Stomach (tissue), 9 donors: ENCODE results near the gene HCFC1. TPM values are rescaled to one million over a fixed set of nuclear protein-coding genes. Genes with fewer than 3 reads are reported as not detected.

ENCODE experiments used
- DNase-seq, 2 donors: peaks; one replicate each; pipeline versions ENCODE4 v3.0.0 to v3.0.0-alpha.2; 2013 to 2019
- H3K27ac ChIP-seq, 5 donors: fragments of 200-600 bp in 4 of 5; sonication (generic) in 4 of 5; one replicate each; pipeline ENCODE4 v1.5.1; 2013 to 2019; ENCODE audit warnings: mild to moderate bottlenecking in 1 of 5, moderate library complexity in 1 of 5
- H3K27me3 ChIP-seq, 3 donors: fragments of 200-600 bp; sonication (generic); one replicate each; pipeline ENCODE4 v1.5.1; 2017 to 2019; ENCODE audit warnings: mixed run types in 1 of 3
- H3K36me3 ChIP-seq, 4 donors: fragments of 200-600 bp; sonication (generic); 1 replicate in 3 of 4; 2 replicates in 1 of 4; pipeline ENCODE4 v1.5.1; 2016 to 2019
- H3K4me1 ChIP-seq, 4 donors: fragments of 200-600 bp; sonication (generic); one replicate each; pipeline ENCODE4 v1.5.1; 2016 to 2019
- H3K4me3 ChIP-seq, 4 donors: fragments of 200-600 bp; sonication (generic) in 3 of 4; one replicate each; pipeline ENCODE4 v1.5.1; 2016 to 2019; ENCODE audit warnings: mild to moderate bottlenecking in 1 of 4
- H3K9me3 ChIP-seq, 4 donors: fragments of 200-600 bp; sonication (generic); one replicate each; pipeline ENCODE4 v1.5.1; 2016 to 2019
- EP300 ChIP-seq: sonication (generic); formaldehyde crosslinking; IDR thresholded peaks from one replicate; pipeline ENCODE4 v1.6.1; 2017; ENCODE audit warnings: antibody characterized with exemption
- POLR2A ChIP-seq, 4 donors: fragments of 450-650 bp; IDR thresholded peaks; one replicate each; pipeline ENCODE4 v1.6.1; 2016; ENCODE audit warnings: antibody characterized with exemption in 4 of 4, control low read depth in 2 of 4, mild to moderate bottlenecking in 1 of 4, moderate library complexity in 1 of 4
- POLR2AphosphoS5 ChIP-seq, 3 donors: sonication (generic); formaldehyde crosslinking; IDR thresholded peaks; one replicate each; pipeline ENCODE4 v1.6.1; 2016; ENCODE audit warnings: antibody characterized with exemption in 3 of 3
- WGBS, 5 donors: extraction: QIAGEN DNeasy Blood & Tissue Kit in 3 of 5; methylation state at CpG; one replicate each; pipeline versions ENCODE4 v1.1.5 to v1.1.7; 2013 to 2018; 5-methylcytosine and 5-hydroxymethylcytosine counted together
- intact Hi-C: fragments of 100-400 bp; cut with DNase I; formaldehyde crosslinking; loops from one replicate; pipeline ENCODE4 v1.15.1; 2023; ENCODE audit warnings: low total_unique reads
- polyA plus RNA-seq, 3 donors: library from polyadenylated mRNA; stranded (reverse); fragments of 200-250 nt; gene quantifications; one replicate each; pipeline ENCODE4 v1.2.3, GENCODE V29; 2013
- total RNA-seq, 5 donors: library from RNA; depleted of rRNA; stranded (reverse); fragments of >200 nt; gene quantifications; one replicate each; pipeline versions ENCODE4 v1.1.0 to v1.2.3, GENCODE V29; 2014 to 2016
- TF ChIP-seq, protein P1 (sequence below), 7 experiments: fragments of 450-650 bp in 4 of 7; fragments of 200-600 bp in 3 of 7; sonication (generic) in 3 of 7; IDR thresholded peaks; one replicate each; pipeline ENCODE4 v1.5.1; 2016 to 2019; ENCODE audit warnings: antibody characterized with exemption in 7 of 7, control low read depth in 2 of 7, mild to moderate bottlenecking in 1 of 7
- donor health status: healthy with polysubstance abuse.
- donor health status: Bipolar disorder and iron deficiency.
- donor health status: healthy.

The HCFC1 gene
- total and polyA plus RNA-seq, 8 donors: 9.0 to 61.6 (median 17.8) TPM

DNA sequence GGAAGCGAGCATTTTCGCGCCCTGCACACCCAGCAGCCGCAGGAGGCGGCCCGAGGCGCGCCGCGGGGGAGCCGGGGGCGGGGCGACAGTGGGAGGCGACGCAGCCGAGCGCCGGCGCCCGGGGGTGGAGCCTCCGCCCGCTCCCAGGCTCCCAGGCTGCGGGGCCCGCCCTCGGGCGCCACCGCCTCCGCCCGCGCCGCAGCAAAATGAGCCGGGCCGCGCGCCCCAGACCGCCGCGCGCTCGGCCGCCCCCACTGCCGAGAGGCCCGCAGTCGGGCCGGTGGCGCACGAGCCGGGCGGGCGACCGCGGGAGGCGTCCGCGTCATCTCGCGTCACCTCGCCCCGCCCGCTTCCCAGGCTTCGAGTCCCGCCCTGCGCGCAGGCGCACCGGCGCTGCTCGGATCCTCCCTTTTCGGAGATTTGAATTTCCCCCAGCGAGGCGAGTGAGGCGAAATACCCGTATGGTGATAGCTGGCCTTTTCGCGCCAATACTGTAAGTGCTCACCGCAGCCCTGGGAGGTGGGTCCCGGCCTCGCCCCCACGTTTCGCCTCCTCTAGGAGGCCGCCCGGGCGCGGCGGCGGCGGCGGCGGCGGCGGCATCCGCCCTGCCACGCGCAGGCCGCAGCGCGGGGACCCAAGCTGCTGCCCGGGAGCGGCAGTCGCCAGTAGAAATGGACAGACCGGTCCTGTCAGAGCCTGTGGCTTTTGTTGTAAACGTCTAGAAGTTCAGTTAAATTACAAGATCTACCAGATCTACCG, 929 bp upstream of the HCFC1 start, which contains the start of gene TMEM187:
TSS of gene TMEM187 (plus strand) at position 387 of the 759 bp plus-strand sequence. CDS start 9,309 bp downstream, outside the sequence.
- Histone ChIP-seq H3K27ac (peak within 1 kb of the TSS; percentile 96 to 99 (median 99)), H3K36me3 (no peaks in the 10 kb centered on the region), H3K27me3 (no peaks in the 10 kb centered on the region), H3K4me1 (peaks cover 31 to 50% (median 42%) of the 10 kb centered on the region in 4 donors), H3K4me3 (peak within 1 kb of the TSS; percentile 77 to 90 (median 84)), H3K9me3 (no peaks in the 10 kb centered on the region)
- DNase-seq: peak; percentile 88 to 96
- TF ChIP-seq POLR2AphosphoS5 (IDR thresholded peaks at IDR 0.05) (peak; percentile 14 to 61 (median 36)), POLR2A (IDR thresholded peaks at IDR 0.05) (no peak)
- intact Hi-C loops: no loop called here
- WGBS, 5 donors: 0 to 14% (median 4%) methylated on average over 5 to 77 of the region's 103 CpGs

DNA sequence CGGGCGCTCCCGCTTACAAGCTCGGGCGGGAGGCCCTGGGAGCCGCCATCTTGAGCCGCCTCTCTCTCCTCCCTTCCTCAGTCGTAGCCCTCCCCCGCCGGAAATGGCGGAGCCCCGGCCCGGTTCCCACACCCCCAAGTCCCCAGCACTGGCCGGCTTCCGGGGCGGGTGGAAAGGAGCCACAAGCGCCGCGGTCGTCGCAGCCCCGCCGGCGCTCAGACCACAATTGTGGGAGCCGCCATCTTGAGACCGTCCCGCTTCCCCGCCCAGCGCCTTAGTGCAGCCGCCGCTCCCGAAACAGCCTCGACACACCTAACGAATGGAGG, 531 bp downstream of the HCFC1 start:
- Histone ChIP-seq H3K27me3 (no peaks in the 10 kb centered on the region), H3K36me3 (no peaks in the 10 kb centered on the region), H3K27ac (peak overlapping the region; percentile 96 to 99 (median 99)), H3K4me3 (peak overlapping the region; percentile 77 to 90 (median 84)), H3K9me3 (no peaks in the 10 kb centered on the region), H3K4me1 (peaks cover 45 to 64% (median 57%) of the 10 kb centered on the region in 4 donors)
- WGBS, 5 donors: 0 to 8% (median 6%) methylated on average over 25 to 34 of the region's 34 CpGs; no CpG with 5 or more reads in 1 of the 5 donors
- intact Hi-C loops: no loop called here
- peak; percentile 91 to 97 for DNase-seq
- TF ChIP-seq EP300 (no peak), POLR2AphosphoS5 (IDR thresholded peaks at IDR 0.05) (peak; percentile 13 to 60 (median 58)), POLR2A (IDR thresholded peaks at IDR 0.05) (peak in 1 of 4 donors; percentile 41)
- TF ChIP-seq, protein P1, sequence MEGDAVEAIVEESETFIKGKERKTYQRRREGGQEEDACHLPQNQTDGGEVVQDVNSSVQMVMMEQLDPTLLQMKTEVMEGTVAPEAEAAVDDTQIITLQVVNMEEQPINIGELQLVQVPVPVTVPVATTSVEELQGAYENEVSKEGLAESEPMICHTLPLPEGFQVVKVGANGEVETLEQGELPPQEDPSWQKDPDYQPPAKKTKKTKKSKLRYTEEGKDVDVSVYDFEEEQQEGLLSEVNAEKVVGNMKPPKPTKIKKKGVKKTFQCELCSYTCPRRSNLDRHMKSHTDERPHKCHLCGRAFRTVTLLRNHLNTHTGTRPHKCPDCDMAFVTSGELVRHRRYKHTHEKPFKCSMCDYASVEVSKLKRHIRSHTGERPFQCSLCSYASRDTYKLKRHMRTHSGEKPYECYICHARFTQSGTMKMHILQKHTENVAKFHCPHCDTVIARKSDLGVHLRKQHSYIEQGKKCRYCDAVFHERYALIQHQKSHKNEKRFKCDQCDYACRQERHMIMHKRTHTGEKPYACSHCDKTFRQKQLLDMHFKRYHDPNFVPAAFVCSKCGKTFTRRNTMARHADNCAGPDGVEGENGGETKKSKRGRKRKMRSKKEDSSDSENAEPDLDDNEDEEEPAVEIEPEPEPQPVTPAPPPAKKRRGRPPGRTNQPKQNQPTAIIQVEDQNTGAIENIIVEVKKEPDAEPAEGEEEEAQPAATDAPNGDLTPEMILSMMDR (IDR thresholded peaks at IDR 0.05): no peak

DNA sequence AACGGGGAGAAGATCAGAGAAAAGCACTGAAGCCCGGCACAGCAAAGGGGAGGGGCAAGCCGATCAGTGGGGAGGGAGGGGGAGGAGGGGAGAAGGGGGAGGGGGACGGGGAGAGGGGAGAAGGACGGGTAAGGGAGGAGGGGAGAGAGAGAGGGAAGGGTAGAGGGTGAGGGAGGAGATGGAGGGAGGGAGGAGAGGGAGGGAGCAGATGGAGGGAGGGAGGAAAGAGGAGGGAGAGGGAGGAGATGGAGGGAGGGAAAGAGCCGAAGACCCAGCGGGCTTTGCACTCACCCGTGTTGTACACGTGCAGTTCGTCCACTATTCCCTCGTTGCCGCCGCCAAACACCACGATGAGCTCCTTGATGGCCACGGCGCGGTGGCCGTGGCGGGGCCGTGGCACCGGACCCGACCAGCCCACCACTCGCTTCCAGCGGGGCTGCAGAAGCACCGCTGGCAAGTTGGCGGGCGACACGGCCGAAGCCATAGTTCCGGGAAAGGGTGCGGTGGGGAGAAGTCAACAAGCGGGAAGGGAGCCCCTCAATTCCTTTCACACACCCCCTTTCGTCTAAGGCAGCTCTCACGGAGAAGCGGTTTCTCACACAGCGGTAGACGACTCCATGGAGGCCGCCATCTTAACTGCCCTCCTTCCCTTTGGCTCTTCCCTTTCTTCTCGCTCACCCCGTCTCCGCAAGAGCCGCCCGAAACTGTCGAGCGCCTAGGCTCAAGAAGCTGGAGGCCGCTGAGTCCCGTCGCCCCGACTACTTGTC, 1.1 kb downstream of the HCFC1 start:
- peaks cover 46 to 68% (median 63%) of the 10 kb centered on the region in 4 donors for H3K4me1 ChIP-seq

DNA sequence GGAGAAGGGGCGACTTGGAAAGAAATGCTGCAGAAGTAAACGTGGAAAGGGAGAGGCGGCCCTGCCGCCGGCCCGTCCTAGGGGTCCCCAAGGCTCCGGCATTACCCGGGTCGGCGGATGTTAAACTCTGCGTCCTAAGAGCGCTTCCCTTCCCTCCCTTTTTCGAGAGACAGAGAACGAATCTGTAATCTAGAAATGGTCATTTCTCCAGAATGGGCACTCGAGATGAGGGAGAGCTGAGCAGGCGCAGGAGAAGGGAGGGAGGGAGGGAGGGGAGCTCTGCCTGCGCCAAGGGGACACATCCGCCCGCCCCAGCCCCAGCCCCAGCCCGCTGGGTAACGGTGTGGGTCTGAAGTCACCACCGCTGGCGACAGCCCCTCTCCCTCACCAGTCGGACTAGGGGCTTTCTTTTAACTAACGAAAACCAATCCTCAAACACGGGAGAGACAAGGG, 1.7 kb downstream of the HCFC1 start:
- Histone ChIP-seq H3K36me3 (no peaks in the 10 kb centered on the region), H3K9me3 (no peaks in the 10 kb centered on the region), H3K4me1 (peaks cover 46 to 69% (median 68%) of the 10 kb centered on the region in 4 donors), H3K4me3 (peak overlapping the region; percentile 77 to 90 (median 84)), H3K27me3 (no peaks in the 10 kb centered on the region), H3K27ac (peak overlapping the region; percentile 34 to 99 (median 99))
- intact Hi-C loops: no loop called here
- 1 to 26% (median 5%) methylated on average over 15 to 26 of the region's 26 CpGs for WGBS, 5 donors
- DNase-seq: peak in 1 of 2 donors; percentile 73
- TF ChIP-seq, protein P1 (IDR thresholded peaks at IDR 0.05): no peak
- TF ChIP-seq POLR2AphosphoS5 (IDR thresholded peaks at IDR 0.05) (no peak), EP300 (no peak), POLR2A (IDR thresholded peaks at IDR 0.05) (no peak)

More for the DNA sequence above, 1.1 kb downstream of the HCFC1 start:
- Histone ChIP-seq H3K27ac (peak overlapping the region; percentile 96 to 99 (median 99)), H3K36me3 (no peaks in the 10 kb centered on the region), H3K27me3 (no peaks in the 10 kb centered on the region), H3K9me3 (no peaks in the 10 kb centered on the region), H3K4me3 (peak overlapping the region; percentile 77 to 90 (median 84))
- no peak for TF ChIP-seq EP300
- intact Hi-C loops: no loop called here
- peak in 1 of 2 donors; percentile 85 for DNase-seq
- WGBS, 5 donors: 0 to 12% (median 0%) methylated on average over 23 to 49 of the region's 49 CpGs
